Fibroblast of lung (primary cell): Measurements from ENCODE around the gene KCNK15. TPM values are rescaled to one million over a fixed set of nuclear protein-coding genes. Genes with fewer than 3 reads are reported as not detected.
A peak's percentile ranks its signal among the peaks of the same experiment; 100 is the strongest.

Experiments
- DNase-seq, 2 donors: peaks; one replicate each; pipeline versions ENCODE4 v3.0.0 to v3.0.0-alpha.2; 2010; ENCODE audit warnings: low read depth in 2 of 2
- H2AFZ ChIP-seq: 2 replicates; pipeline ENCODE4 v1.5.1; 2012; ENCODE audit warnings: low read length, control low read depth, inconsistent platforms
- H3K27ac ChIP-seq: 2 replicates; pipeline ENCODE4 v1.5.1; 2011; ENCODE audit warnings: low read length, control low read depth; ENCODE audit not compliant: insufficient read depth
- H3K27me3 ChIP-seq: 2 replicates; pipeline ENCODE4 v1.5.1; 2011; ENCODE audit warnings: mild to moderate bottlenecking, low read length; ENCODE audit not compliant: control insufficient read depth, insufficient read depth
- H3K36me3 ChIP-seq: 2 replicates; pipeline ENCODE4 v1.5.1; 2011; ENCODE audit warnings: low read length; ENCODE audit not compliant: control insufficient read depth, insufficient read depth
- H3K4me1 ChIP-seq: 2 replicates; pipeline ENCODE4 v1.5.1; 2011; ENCODE audit warnings: low read length; ENCODE audit not compliant: control insufficient read depth, insufficient read depth; ENCODE audit errors: extremely low read depth
- H3K4me2 ChIP-seq: 2 replicates; pipeline ENCODE4 v1.5.1; 2011; ENCODE audit warnings: low read length, control low read depth; ENCODE audit not compliant: insufficient read depth; ENCODE audit errors: extremely low read depth
- H3K4me3 ChIP-seq, 4 experiments: fragments of 200-600 bp in 1 of 4; sonication (generic) in 1 of 4; replicated peaks in 1 of 4; 2 replicates each; pipeline ENCODE4 v1.5.1; 2011 to 2016; ENCODE audit warnings: low read length in 4 of 4, low read depth in 3 of 4, mild to moderate bottlenecking in 3 of 4, control low read depth in 2 of 4, inconsistent platforms in 1 of 4, mixed read lengths in 1 of 4; ENCODE audit not compliant: insufficient read depth in 1 of 4; ENCODE audit errors: control extremely low read depth in 1 of 4
- H3K79me2 ChIP-seq: 2 replicates; pipeline ENCODE4 v1.5.1; 2012; ENCODE audit warnings: mild to moderate bottlenecking, low read length, inconsistent platforms; ENCODE audit not compliant: control insufficient read depth, insufficient read depth
- H3K9ac ChIP-seq: 2 replicates; pipeline ENCODE4 v1.5.1; 2011; ENCODE audit warnings: mild to moderate bottlenecking, low read length, control low read depth; ENCODE audit not compliant: insufficient read depth
- H3K9me3 ChIP-seq: 2 replicates; pipeline ENCODE4 v1.5.1; 2012; ENCODE audit warnings: low read depth, low read length; ENCODE audit not compliant: control insufficient read depth, insufficient read depth
- H4K20me1 ChIP-seq: 2 replicates; pipeline ENCODE4 v1.5.1; 2011; ENCODE audit warnings: low read length; ENCODE audit not compliant: control insufficient read depth, insufficient read depth; ENCODE audit errors: extremely low read depth
- EZH2 ChIP-seq: IDR thresholded peaks from 2 replicates; pipeline ENCODE4 v1.5.1; 2012; ENCODE audit warnings: low read length, control low read depth, mild to moderate bottlenecking; ENCODE audit errors: missing control alignments
- polyA plus RNA-seq, 2 donors: library from polyadenylated mRNA; depleted of rRNA in 1 of 2; stranded (reverse) in 1 of 2; unstranded in 1 of 2; fragments of >200 nt; gene quantifications; 2 replicates each; pipeline ENCODE4 v1.2.1, GENCODE V29; 2011 to 2012; ENCODE audit warnings: missing spikeins in 1 of 2
- total RNA-seq: library from RNA; depleted of rRNA; stranded (reverse); fragments of >200 nt; gene quantifications from 2 replicates; pipeline ENCODE4 v1.2.1, GENCODE V29; 2014
- TF ChIP-seq, protein P1 (sequence below), 2 donors: IDR thresholded peaks in 1 of 2; conservative IDR thresholded peaks in 1 of 2; 1 replicate in 1 of 2; 2 replicates in 1 of 2; pipeline ENCODE4 v1.5.1; 2011 to 2012; ENCODE audit warnings: low read length in 2 of 2, control low read depth in 1 of 2, inconsistent platforms in 1 of 2, low read depth in 1 of 2, mild to moderate bottlenecking in 1 of 2

KCNK15 gene
- total and polyA plus RNA-seq, 2 donors (not counting 1 experiment from before 2014, with no cell fraction given) = 1.8 to 2.2 TPM

DNA sequence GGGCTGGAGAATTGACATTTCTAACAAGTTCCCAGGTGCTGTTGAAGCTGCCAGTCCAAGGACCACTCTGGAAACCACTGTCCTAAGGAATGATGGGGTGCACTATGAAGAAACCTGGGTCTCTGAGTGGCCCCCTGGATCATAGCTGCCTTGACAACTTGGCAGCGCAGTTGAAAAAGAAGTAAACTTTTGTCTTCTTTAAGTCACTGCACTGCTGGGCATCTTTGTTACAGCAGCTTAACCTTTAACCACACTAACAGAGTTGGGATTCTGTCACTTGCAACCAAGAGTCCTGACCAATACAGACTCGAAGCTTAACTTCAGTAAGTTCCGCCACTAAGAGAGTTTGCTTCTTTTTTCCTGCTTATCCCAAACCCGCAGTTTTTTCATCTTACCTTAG, 8.5 kb upstream of the KCNK15 start:
- Histone ChIP-seq H4K20me1 (no peaks in the 10 kb centered on the region), H3K9me3 (no peaks in the 10 kb centered on the region), H3K27me3 (peaks cover 12% of the 10 kb centered on the region), H3K4me1 (peaks cover 2% of the 10 kb centered on the region), H3K79me2 (no peaks in the 10 kb centered on the region), H3K36me3 (no peaks in the 10 kb centered on the region), H3K4me3 (no peak overlapping the region), H3K27ac (no peak overlapping the region), H3K9ac (no peak overlapping the region), H2AFZ (no peak overlapping the region), H3K4me2 (no peak overlapping the region)
- TF ChIP-seq, protein P1, sequence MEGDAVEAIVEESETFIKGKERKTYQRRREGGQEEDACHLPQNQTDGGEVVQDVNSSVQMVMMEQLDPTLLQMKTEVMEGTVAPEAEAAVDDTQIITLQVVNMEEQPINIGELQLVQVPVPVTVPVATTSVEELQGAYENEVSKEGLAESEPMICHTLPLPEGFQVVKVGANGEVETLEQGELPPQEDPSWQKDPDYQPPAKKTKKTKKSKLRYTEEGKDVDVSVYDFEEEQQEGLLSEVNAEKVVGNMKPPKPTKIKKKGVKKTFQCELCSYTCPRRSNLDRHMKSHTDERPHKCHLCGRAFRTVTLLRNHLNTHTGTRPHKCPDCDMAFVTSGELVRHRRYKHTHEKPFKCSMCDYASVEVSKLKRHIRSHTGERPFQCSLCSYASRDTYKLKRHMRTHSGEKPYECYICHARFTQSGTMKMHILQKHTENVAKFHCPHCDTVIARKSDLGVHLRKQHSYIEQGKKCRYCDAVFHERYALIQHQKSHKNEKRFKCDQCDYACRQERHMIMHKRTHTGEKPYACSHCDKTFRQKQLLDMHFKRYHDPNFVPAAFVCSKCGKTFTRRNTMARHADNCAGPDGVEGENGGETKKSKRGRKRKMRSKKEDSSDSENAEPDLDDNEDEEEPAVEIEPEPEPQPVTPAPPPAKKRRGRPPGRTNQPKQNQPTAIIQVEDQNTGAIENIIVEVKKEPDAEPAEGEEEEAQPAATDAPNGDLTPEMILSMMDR (conservative IDR thresholded peaks at IDR 0.05 in 1 of 2, IDR thresholded peaks at IDR 0.05 in 1 of 2; ENCODE audit: low read depth in 1 of 2, low read length in 2 of 2) = no peak
- no peak for TF ChIP-seq EZH2
- DNase-seq = no peak

DNA sequence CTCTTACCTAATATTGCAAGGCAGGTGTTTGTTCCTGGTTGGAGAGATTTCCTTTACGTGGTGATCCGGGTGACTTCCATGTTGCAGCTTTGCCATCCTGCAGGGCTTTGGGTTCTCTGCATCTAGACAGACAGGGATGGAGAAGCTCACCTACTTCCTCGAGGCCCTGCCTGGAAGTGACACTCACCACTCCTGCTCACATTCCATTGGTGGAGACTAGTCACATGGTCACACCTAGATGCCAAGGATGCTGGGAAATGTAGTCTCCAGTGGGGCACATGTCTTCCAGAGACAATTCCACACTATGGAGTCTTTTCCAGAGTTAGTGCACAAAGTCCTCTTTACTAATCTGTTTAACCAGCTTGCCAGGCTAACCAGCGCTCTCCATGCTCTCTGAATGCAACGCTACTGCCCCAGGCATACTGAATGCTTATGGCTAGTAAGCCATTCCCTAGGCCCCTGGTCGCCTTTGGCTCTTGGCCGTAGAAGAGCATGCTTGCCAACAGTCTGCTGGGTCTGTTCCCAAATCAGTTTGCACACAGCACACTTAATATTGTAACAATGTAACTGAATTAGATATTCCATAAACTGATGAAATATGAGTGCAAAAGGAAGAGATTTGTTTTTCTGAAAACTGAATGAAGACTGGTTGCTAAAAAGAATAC, 6.7 kb upstream of the KCNK15 start:
- Histone ChIP-seq H3K27me3 (peaks cover 22% of the 10 kb centered on the region), H2AFZ (no peak overlapping the region), H3K79me2 (no peaks in the 10 kb centered on the region), H3K9me3 (no peaks in the 10 kb centered on the region), H3K9ac (no peak overlapping the region), H3K4me1 (peaks cover 2% of the 10 kb centered on the region), H3K27ac (no peak overlapping the region), H4K20me1 (no peaks in the 10 kb centered on the region), H3K4me2 (no peak overlapping the region), H3K4me3 (no peak overlapping the region), H3K36me3 (no peaks in the 10 kb centered on the region)
- peak; percentile 63 to 67 for DNase-seq
- TF ChIP-seq, protein P1 (conservative IDR thresholded peaks at IDR 0.05 in 1 of 2, IDR thresholded peaks at IDR 0.05 in 1 of 2; ENCODE audit: low read depth in 1 of 2, low read length in 2 of 2) = no peak
- no peak for TF ChIP-seq EZH2

DNA sequence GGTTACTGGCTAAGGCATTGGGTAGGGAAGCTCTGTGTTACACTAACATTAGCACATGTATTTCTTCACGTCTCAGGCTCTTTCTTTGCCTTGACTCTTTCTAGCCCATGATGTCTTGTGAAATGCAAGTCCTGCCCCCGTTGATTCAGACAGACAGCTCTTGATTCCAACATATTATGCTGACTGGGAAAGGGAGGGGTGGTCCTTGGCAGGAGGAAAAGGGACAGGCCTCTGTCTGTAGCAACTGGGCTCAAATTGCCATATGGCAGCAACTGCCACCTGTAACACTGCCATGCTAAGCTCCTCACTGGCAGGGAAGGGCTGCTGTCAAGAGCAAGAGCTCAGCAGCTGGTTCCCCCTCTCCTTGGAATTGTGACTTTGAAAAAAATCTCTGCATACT, 5.7 kb upstream of the KCNK15 start:
- no peak overlapping the region for H3K27ac ChIP-seq
- DNase-seq = no peak

More for the DNA sequence above, 5.7 kb upstream of the KCNK15 start:
- Histone ChIP-seq H4K20me1 (no peaks in the 10 kb centered on the region), H3K4me3 (no peak overlapping the region), H3K36me3 (no peaks in the 10 kb centered on the region), H3K4me1 (peaks cover 2% of the 10 kb centered on the region), H3K9me3 (no peaks in the 10 kb centered on the region), H2AFZ (no peak overlapping the region), H3K27me3 (peaks cover 30% of the 10 kb centered on the region), H3K4me2 (no peak overlapping the region), H3K9ac (no peak overlapping the region), H3K79me2 (no peaks in the 10 kb centered on the region)
- no peak for TF ChIP-seq EZH2
- TF ChIP-seq, protein P1 (conservative IDR thresholded peaks at IDR 0.05 in 1 of 2, IDR thresholded peaks at IDR 0.05 in 1 of 2; ENCODE audit: low read depth in 1 of 2, low read length in 2 of 2) = no peak
